ENCODE results near the gene CCDC6.

DNA sequence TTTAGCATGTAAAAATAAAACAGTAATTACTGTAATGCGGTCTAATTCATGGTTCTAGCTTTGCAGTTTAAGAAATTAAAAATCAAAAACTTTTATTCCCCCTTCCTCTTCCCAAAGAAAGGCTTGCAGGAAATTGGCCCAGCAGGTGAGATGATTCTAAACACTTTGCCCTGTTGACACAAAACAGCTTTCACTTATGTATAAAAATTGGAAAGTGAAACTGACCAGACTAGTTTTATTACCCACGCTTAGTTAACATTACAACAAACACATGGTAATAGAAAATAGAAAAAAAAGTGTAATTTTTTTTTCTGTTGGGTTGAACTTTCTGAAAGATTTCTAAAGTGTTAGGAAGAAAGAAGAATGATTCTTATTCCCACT, 1.2 kb upstream of the CCDC6 start:
- TF ChIP-seq, protein P1, sequence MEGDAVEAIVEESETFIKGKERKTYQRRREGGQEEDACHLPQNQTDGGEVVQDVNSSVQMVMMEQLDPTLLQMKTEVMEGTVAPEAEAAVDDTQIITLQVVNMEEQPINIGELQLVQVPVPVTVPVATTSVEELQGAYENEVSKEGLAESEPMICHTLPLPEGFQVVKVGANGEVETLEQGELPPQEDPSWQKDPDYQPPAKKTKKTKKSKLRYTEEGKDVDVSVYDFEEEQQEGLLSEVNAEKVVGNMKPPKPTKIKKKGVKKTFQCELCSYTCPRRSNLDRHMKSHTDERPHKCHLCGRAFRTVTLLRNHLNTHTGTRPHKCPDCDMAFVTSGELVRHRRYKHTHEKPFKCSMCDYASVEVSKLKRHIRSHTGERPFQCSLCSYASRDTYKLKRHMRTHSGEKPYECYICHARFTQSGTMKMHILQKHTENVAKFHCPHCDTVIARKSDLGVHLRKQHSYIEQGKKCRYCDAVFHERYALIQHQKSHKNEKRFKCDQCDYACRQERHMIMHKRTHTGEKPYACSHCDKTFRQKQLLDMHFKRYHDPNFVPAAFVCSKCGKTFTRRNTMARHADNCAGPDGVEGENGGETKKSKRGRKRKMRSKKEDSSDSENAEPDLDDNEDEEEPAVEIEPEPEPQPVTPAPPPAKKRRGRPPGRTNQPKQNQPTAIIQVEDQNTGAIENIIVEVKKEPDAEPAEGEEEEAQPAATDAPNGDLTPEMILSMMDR (IDR thresholded peaks at IDR 0.05), result no peak
- TF ChIP-seq POLR2A (IDR thresholded peaks at IDR 0.05), result no peak

Data from suprapubic skin (tissue), 3 donors.